Activated T-helper 2 cell treated with anti-CD3 and anti-CD28 coated beads, Interferon-gamma antibody, Interleukin-2, Interleukin-4, amounts not matched to agents 10 μg/mL and 5 μg/mL and 100 μg/mL, durations not matched to agents 14 hours and 24 hours and 36 hours (primary cell): ENCODE results near the gene RNF157. TPM values are rescaled to one million over a fixed set of nuclear protein-coding genes. Genes with fewer than 3 reads are reported as not detected.

Experiments
- DNase-seq: peaks from one replicate; pipeline ENCODE4 v3.0.0; 2021; ENCODE audit warnings: low spot score
- H3K27ac Mint-ChIP-seq: one replicate; pipeline ENCODE4 v1.8.0; 2021; ENCODE audit warnings: mixed read lengths
- H3K27me3 Mint-ChIP-seq: one replicate; pipeline ENCODE4 v1.8.0; 2021; ENCODE audit warnings: low read depth, mixed read lengths
- H3K36me3 Mint-ChIP-seq: one replicate; pipeline ENCODE4 v1.8.0; 2021; ENCODE audit warnings: low read depth, mixed read lengths
- H3K4me1 Mint-ChIP-seq: one replicate; pipeline ENCODE4 v1.8.0; 2021; ENCODE audit warnings: low read depth, mixed read lengths
- H3K4me3 Mint-ChIP-seq: one replicate; pipeline ENCODE4 v1.8.0; 2021; ENCODE audit warnings: low read depth, mild to moderate bottlenecking, moderate library complexity, mixed read lengths
- H3K9me3 Mint-ChIP-seq: one replicate; pipeline ENCODE4 v1.8.0; 2021; ENCODE audit warnings: mixed read lengths
- intact Hi-C: fragments of 100-400 bp; cut with micrococcal nuclease; formaldehyde crosslinking; loops from one replicate; pipeline ENCODE4 v1.15.1; 2023
- total RNA-seq: library from RNA; stranded (reverse); gene quantifications from 2 replicates; pipeline ENCODE4 v1.2.3, GENCODE V29; 2022

Gene RNF157
- total RNA-seq, 1 donor from 2014 or later = 34.3 TPM

GRCh38 chr17:76138896-76139752, 101.2 kb downstream of the RNF157 start:
- H3K27ac Mint-ChIP-seq = no peak overlapping the region
- intact Hi-C loops = no loop called here
- DNase-seq = no peak
- H3K4me3 Mint-ChIP-seq = peak overlapping the region; percentile 47
- H3K27me3 Mint-ChIP-seq = peaks cover 11% of the 10 kb centered on the region
- no peaks in the 10 kb centered on the region for H3K36me3 Mint-ChIP-seq
- no peaks in the 10 kb centered on the region for H3K9me3 Mint-ChIP-seq
- peaks cover 29% of the 10 kb centered on the region for H3K4me1 Mint-ChIP-seq

GRCh38 chr17:76138234-76138895, 101.9 kb downstream of the RNF157 start:
- no peak overlapping the region for H3K4me3 Mint-ChIP-seq
- no peak overlapping the region for H3K27ac Mint-ChIP-seq
- DNase-seq = no peak
- no peaks in the 10 kb centered on the region for H3K9me3 Mint-ChIP-seq
- H3K27me3 Mint-ChIP-seq = peaks cover 11% of the 10 kb centered on the region
- intact Hi-C loops = no loop called here
- H3K4me1 Mint-ChIP-seq = peaks cover 27% of the 10 kb centered on the region
- no peaks in the 10 kb centered on the region for H3K36me3 Mint-ChIP-seq

DNA sequence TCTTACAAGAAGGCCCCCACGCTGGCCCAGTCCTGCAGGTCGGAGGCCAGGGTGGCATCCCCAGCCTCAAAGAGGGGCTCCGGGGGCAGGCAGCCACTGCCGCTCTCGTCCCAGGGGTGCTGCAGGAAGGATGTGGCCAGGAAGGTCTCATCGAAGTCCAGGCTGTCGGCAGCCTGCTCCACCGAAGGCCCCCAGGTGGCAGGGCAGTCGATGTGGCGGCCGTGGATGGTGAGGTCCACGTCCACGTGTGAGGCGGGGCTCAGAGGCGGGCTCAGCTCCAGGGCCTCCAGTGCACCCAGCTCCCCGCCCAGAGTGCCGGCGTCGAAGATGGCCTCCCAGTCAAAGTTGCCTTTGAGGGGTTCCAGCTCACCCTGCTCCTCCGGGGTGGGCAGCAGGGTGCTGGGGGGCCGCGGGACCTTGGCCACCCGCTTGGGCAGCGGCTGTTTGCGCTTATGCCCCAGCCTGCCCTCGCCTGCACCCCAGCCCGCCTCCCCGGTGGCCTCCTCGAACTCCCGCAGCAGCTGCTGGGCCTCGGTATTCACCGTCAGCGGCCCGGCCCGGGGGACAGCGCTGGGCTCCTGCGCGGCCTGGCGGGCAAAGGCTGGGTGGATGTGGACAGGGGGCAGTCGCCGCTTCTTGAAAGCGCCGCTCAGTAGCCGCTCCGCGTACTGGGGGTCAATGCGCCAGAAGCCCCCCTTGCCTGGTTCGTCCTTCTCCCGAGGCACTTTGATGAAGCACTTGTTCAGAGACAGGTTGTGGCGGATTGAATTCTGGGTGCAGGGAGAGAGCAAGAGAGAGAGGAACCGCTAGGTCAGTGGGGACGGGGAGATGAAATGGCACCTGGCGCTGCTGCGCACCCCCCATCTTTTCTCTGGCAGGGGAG, 102.7 kb downstream of the RNF157 start:
- H3K27me3 Mint-ChIP-seq = peaks cover 11% of the 10 kb centered on the region
- no peak for DNase-seq
- H3K4me1 Mint-ChIP-seq = peaks cover 19% of the 10 kb centered on the region
- no peaks in the 10 kb centered on the region for H3K9me3 Mint-ChIP-seq
- H3K36me3 Mint-ChIP-seq = no peaks in the 10 kb centered on the region
- H3K27ac Mint-ChIP-seq = no peak overlapping the region
- intact Hi-C loops = no loop called here
- H3K4me3 Mint-ChIP-seq = no peak overlapping the region

GRCh38 chr17:76137001-76137350, 103.3 kb downstream of the RNF157 start:
- DNase-seq = no peak
- Mint-ChIP-seq H3K4me3 (no peak overlapping the region), H3K27me3 (peaks cover 11% of the 10 kb centered on the region), H3K27ac (no peak overlapping the region), H3K36me3 (no peaks in the 10 kb centered on the region), H3K4me1 (peaks cover 15% of the 10 kb centered on the region), H3K9me3 (no peaks in the 10 kb centered on the region)
- intact Hi-C loops = no loop called here

GRCh38 chr17:76136276-76137000, 103.9 kb downstream of the RNF157 start:
- H3K9me3 Mint-ChIP-seq = no peaks in the 10 kb centered on the region
- no peak overlapping the region for H3K4me3 Mint-ChIP-seq
- H3K27ac Mint-ChIP-seq = no peak overlapping the region
- H3K4me1 Mint-ChIP-seq = peaks cover 11% of the 10 kb centered on the region
- H3K36me3 Mint-ChIP-seq = no peaks in the 10 kb centered on the region
- intact Hi-C loops = no loop called here
- H3K27me3 Mint-ChIP-seq = peaks cover 11% of the 10 kb centered on the region
- no peak for DNase-seq

GRCh38 chr17:76135810-76136188, 104.5 kb downstream of the RNF157 start:
- no peak overlapping the region for H3K27ac Mint-ChIP-seq
- intact Hi-C loops = no loop called here
- DNase-seq = no peak
- no peaks in the 10 kb centered on the region for H3K36me3 Mint-ChIP-seq
- peaks cover 10% of the 10 kb centered on the region for H3K4me1 Mint-ChIP-seq
- no peak overlapping the region for H3K4me3 Mint-ChIP-seq
- H3K9me3 Mint-ChIP-seq = no peaks in the 10 kb centered on the region
- peaks cover 10% of the 10 kb centered on the region for H3K27me3 Mint-ChIP-seq

DNA sequence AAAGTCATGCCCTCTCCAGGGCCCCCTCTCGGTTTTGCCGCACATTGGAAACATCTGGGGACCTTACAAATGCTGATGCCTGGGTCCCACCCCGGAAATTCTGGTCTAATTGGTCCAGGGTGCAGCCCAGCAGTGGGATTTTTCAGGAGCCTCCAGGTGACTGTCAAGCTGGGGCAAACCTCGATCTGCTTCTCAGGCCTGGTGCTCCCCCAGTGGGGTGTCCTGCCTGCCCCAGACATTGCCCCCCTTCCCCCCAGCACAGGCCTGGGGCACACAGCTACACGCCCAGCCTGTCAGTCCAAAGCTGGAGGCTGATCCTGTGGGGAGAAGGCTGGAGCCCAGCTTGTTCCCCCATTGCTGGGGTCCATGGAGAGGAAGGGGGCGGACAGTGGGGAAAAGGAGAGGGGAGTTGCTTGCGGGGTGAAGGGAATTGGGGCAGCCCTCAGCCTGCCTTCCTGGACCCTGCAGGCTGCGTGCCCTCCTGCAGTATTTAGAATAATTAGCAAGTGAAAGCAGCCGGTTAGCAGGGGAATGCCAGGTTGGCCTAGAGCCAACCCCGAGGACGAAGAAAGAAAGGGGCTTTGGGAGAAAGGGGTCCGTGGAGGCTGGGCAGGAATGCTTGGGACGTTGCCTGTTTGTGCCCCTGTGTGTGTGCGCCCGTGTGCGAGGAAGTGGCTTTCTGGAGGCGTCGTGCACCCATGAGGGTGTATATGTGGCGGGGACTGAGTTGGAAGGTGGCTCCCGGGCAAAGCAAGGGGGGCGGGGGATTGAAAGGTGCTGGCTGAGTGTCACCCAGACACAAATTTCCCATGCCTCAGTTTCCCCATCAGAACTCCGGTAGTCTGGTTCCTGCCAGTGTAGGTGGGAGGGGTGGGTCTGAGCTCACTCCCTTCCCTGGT, 105.1 kb downstream of the RNF157 start:
- Mint-ChIP-seq H3K4me3 (no peak overlapping the region), H3K27me3 (peaks cover 5% of the 10 kb centered on the region), H3K36me3 (no peaks in the 10 kb centered on the region), H3K9me3 (no peaks in the 10 kb centered on the region), H3K27ac (no peak overlapping the region), H3K4me1 (peaks cover 6% of the 10 kb centered on the region)
- no peak for DNase-seq
- intact Hi-C loops = no loop called here

DNA sequence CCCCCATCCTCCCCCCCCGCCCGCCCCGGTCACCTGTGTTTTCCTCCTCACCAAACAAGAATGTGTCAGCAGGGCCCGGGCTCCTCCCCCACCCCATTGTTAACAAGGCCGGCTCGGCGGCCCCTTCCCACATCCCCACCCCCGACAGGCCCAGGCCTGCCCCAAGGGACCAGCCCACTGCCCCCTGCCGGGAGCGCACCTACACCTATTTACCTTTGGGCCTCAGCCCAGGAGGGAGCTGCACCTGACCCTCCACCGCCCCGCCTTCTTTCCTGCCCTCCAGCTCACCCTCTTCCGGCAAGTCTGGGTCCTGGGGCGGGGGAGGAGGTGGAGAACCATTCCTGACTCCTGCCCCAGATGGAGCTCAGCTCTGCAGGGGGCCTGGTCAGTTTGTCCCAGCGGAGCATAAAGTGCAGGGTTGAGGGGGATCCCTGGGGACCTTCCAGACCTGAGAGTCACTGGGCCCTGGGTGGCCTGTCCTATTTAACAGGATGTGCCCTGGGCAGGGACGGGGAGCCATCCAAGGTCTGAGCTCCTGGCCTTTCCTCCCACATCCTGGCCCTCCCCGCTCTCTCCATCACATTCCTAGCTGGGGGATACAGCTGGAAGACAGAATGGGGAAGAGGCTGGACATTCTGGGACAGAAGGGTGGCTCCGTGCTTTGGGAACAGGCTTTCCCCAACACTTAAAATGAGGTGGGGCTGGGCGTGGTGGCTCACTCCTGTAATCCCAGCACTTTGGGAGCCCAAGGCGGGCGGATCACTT, 107.5 kb downstream of the RNF157 start:
- no peak for DNase-seq
- intact Hi-C loops = no loop called here
- no peaks in the 10 kb centered on the region for H3K36me3 Mint-ChIP-seq
- no peaks in the 10 kb centered on the region for H3K27me3 Mint-ChIP-seq
- H3K4me1 Mint-ChIP-seq = peaks cover 6% of the 10 kb centered on the region
- H3K4me3 Mint-ChIP-seq = no peak overlapping the region
- H3K27ac Mint-ChIP-seq = no peak overlapping the region
- H3K9me3 Mint-ChIP-seq = no peaks in the 10 kb centered on the region

DNA sequence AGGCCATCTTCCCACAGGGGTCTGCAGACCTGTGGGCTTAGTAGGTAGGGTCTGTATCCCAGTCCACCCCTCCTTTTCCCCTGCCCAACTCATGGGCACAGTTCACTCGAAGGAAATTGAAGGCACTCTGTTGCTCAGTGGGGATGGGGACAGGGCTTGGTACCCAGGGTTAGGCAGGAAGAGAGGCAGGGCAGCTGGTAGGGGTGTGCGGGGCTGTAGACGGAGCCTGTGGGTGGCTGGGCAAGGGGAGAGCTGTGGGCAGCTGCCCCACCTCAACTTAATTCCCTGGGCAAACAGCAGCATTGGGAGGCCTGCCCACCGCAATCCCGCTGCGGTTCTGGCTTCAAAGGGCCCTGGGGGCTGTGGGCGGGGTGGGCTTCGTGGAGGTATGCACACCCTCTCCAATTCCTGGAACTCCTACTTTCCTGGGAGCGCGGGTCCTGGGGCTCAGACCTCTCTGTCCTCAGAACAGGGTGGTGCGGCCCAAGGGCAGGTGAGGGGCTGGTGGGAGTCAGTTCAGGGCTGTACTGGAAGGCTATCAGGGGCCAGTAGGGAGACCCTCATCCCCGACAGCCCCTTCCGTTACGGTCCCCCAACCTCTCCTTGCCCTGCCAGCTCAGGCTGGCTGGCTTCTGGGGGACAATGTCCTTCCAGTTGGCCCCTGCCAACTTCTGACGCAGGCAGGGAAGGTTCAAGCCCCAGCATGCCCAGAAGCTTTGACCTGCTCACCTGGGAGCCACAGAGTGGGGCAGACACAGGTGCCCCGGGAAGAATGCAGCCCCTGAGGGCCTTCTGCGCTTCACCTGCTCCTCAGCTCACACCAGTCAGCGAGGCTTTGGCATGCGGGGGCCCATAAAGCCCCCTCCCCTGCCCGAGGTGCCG, 108.4 kb downstream of the RNF157 start:
- no peaks in the 10 kb centered on the region for H3K9me3 Mint-ChIP-seq
- no peak overlapping the region for H3K27ac Mint-ChIP-seq
- H3K4me3 Mint-ChIP-seq = no peak overlapping the region
- intact Hi-C loops = no loop called here
- no peaks in the 10 kb centered on the region for H3K27me3 Mint-ChIP-seq
- DNase-seq = no peak
- peaks cover 10% of the 10 kb centered on the region for H3K4me1 Mint-ChIP-seq
- no peaks in the 10 kb centered on the region for H3K36me3 Mint-ChIP-seq

GRCh38 chr17:76131051-76131691, 109.1 kb downstream of the RNF157 start:
- Mint-ChIP-seq H3K27ac (no peak overlapping the region), H3K27me3 (no peaks in the 10 kb centered on the region), H3K36me3 (no peaks in the 10 kb centered on the region), H3K4me3 (no peak overlapping the region), H3K9me3 (no peaks in the 10 kb centered on the region), H3K4me1 (peaks cover 15% of the 10 kb centered on the region)
- intact Hi-C loops = no loop called here
- no peak for DNase-seq
